PC-9 (cell line): ENCODE measurements around the gene RAB11FIP4.

Source experiments
- EZH2 ChIP-seq: fragments of 200-600 bp; sonication (generic); IDR thresholded peaks from 2 replicates; pipeline ENCODE4 v1.8.0; 2017; ENCODE audit warnings: antibody characterized with exemption, low read depth
- TF ChIP-seq, protein P1 (sequence below): fragments of 200-600 bp; sonication (generic); conservative IDR thresholded peaks from 2 replicates; pipeline ENCODE4 v1.6.1; 2017; ENCODE audit warnings: mixed run types, antibody characterized with exemption, mild to moderate bottlenecking, moderate library complexity

DNA sequence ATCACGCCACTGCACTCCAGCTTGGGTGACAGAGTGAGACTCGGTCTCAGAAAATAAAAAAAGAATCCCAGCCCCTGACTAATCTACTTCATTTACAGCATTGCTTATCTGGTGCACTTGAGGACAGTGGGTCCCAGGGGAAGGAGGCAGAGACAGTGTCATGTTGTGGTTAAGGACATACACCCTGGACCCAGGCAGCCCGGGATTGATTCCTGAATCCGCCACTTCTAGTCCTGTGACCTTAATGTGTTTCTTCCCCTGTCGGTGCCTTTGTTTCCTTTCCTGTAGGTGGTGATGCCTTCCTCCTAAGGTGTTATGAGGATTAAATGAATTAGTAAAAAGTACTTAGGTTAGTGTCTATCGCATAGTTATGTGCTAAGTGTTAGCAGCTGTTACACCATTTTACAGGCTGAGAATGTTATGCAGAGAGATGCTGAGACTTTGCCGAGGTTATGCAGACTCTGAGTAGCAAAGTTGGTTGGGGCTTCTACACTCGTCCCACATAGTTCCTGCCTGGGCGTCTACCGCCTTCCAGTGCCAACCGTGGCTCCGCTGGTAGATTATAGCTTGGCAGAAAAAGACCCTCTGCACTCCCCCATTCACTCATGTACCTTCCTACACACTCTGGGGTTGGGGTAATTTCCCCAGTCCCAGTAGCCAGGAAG, 74.8 kb downstream of the RAB11FIP4 start:
- TF ChIP-seq, protein P1, sequence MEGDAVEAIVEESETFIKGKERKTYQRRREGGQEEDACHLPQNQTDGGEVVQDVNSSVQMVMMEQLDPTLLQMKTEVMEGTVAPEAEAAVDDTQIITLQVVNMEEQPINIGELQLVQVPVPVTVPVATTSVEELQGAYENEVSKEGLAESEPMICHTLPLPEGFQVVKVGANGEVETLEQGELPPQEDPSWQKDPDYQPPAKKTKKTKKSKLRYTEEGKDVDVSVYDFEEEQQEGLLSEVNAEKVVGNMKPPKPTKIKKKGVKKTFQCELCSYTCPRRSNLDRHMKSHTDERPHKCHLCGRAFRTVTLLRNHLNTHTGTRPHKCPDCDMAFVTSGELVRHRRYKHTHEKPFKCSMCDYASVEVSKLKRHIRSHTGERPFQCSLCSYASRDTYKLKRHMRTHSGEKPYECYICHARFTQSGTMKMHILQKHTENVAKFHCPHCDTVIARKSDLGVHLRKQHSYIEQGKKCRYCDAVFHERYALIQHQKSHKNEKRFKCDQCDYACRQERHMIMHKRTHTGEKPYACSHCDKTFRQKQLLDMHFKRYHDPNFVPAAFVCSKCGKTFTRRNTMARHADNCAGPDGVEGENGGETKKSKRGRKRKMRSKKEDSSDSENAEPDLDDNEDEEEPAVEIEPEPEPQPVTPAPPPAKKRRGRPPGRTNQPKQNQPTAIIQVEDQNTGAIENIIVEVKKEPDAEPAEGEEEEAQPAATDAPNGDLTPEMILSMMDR = no peak
- TF ChIP-seq EZH2 = no peak
